Measurements from ENCODE around the gene WFIKKN2.

Gene WFIKKN2

GRCh38 chr17:50834429-50835300, 721 bp upstream of the WFIKKN2 start:
- DNase-seq (ENCODE audit: low read depth in 3 of 3): no peak

DNA sequence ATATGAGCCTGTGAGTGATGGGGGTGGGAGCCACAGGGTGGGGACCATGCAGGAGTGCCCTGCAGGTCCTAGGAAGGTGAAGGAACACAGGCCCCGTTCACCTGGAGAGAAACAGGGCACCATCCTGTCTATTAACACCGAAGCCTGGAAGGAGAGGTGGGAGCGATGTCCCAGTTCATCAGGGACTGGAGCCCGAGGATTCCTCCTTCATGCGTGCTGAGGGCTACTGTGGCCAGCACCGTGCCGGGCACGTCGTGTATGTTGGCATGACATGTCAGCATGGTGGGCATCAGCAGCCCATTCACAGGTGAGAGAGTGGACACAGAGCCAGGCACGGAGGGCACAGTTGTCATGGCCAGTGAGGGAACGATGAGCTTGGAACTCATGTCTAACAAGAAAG, 1.4 kb downstream of the WFIKKN2 start:
- no peak for DNase-seq (ENCODE audit: low read depth in 3 of 3)

DNA sequence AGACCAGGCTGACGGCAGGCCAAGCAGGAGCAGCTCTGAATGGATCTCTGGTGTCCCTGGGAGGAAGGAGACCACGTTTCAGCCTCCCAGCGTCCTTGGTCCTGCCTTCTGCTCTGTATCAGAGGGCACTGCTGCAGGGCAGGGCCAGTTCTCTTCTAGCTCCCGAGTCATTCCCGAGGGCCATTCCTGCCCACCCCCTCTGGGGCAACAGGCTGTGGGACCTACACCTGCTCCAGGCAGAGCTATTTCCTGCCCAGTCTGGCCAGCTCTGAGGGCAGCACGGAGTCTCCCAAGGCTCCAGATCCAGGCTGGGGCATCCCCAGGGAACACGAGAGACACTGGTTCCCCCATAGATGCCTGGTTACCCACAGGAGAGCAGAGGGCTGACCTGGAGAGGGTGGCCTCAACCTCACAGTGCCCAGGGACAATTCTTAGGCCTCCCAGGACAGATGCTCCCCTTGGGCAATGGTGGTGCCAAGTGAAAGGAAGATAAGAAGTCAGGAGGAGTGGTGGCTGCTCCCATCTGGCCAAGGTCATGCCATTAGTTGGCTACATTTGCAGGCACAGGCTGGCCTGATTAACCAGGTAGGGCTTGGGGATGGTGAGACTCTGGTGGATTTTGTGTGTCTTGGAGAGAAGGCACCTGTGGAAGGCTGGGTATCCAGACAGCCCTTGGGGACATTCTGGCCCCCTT, 2.0 kb downstream of the WFIKKN2 start:
- DNase-seq (ENCODE audit: low read depth in 3 of 3): no peak

DNA sequence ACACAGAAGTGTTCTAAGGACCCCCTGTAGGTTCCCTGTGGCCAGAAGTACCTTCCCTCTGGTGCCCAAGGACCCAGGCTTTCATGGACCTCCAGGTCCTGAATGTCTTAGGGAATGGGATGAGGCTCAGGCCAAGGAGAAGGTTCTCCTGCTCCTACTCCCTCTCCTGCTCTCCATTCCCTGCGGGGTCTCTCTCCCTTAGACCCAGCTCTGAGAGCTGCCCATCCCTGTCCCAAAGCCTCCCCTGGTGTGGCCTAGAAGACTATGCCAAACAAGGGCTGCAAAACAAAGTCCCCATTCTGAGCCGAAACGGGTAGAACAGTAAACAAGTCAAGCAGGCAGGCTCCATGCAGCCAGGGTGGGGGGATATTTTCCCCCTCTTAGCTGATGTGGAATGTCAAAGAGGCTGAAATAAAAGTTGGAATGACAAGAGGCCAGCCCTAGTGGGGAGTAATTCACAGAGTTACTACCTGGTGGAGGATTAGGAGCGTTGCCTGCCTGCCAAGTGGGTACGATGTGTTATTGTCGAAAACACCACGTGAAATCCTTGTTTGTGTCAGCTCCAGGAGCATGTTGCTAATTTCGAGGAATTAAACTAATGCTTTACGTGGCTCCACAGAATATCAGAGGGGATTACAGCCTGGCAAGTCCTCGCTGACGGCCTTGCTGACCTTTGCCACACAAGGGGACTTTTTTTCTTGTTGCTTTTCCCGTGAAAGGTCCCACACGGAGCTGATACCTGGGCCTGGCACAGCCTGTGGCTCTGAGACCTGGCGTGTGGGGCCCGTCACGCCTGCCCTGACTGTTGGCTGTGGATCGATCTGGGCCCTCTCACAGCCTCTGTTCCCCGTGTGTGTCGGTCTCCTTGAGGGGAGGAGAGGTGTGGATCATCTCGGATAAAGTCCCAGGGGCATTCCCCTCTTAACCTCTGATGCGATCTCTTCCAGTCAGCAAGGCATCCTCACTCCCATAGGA, 2.9 kb downstream of the WFIKKN2 start:
- no peak for DNase-seq (ENCODE audit: low read depth in 3 of 3)

GRCh38 chr17:50839591-50840310, 4.4 kb downstream of the WFIKKN2 start:
- no peak for DNase-seq (ENCODE audit: low read depth in 3 of 3)

GRCh38 chr17:50840311-50840851, 5.0 kb downstream of the WFIKKN2 start:
- no peak for DNase-seq (ENCODE audit: low read depth in 3 of 3)

- DNase-seq (ENCODE audit: low read depth in 3 of 3): no peak
Measured at GRCh38 chr17:50841277-50841948, 6.0 kb downstream of the WFIKKN2 start.

DNA sequence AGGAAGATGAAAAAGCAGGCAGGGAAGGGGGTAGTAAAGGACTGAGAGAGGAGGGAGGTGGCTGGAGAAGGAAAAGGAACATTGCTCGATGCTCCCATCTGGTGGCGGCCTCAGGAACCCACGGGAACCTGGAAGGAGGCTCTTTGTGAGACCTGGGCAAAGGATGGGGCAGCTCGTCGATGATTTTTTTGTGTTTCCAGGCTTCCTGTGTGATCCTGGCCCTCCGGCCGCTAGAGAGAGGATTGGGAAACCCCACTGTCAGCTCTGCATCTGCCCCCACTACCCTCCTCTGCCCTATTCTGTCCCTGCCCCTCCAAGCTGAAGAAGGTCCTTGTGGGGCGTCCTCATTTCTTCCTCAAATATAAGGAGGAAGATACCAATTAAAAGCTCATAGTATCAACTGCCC, 6.6 kb downstream of the WFIKKN2 start:
- peak in 2 of 3 experiments; percentile 23 to 29 for DNase-seq (ENCODE audit: low read depth in 3 of 3)

DNA sequence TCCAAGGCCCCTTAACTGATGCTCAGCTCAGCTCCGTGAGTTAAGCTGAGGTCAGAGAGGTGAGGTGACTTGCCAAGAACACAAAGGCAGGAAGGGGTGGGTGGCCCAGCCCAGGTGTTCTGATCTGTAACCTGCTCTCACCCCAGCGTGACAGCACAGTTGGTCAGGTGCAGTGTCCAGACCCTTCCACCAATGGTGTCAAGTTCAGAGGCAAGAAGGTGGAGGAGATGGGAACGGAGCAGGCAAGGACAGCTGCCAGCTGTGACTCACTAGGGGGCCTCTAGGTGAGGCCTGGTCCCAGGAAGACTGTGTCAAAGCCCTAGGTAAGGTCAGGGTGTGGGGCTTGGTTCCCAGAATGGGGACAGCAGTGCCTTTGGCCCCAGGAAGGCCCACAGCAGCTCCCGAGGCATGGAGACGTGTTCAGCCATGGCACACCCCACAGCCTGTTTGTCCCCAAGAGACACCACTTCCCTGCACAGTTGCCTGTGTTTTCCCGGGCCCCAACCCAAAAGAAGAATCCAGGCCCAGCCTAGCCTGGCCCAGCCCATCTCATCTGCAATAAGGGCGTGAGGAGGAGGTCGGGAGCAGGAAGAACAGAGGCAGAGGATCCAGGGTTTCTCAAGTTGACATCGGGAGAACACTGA, 7.2 kb downstream of the WFIKKN2 start:
- DNase-seq (ENCODE audit: low read depth in 3 of 3): no peak

- DNase-seq (ENCODE audit: low read depth in 3 of 3): no peak
Measured at GRCh38 chr17:50843150-50843905, 7.9 kb downstream of the WFIKKN2 start.

DNA sequence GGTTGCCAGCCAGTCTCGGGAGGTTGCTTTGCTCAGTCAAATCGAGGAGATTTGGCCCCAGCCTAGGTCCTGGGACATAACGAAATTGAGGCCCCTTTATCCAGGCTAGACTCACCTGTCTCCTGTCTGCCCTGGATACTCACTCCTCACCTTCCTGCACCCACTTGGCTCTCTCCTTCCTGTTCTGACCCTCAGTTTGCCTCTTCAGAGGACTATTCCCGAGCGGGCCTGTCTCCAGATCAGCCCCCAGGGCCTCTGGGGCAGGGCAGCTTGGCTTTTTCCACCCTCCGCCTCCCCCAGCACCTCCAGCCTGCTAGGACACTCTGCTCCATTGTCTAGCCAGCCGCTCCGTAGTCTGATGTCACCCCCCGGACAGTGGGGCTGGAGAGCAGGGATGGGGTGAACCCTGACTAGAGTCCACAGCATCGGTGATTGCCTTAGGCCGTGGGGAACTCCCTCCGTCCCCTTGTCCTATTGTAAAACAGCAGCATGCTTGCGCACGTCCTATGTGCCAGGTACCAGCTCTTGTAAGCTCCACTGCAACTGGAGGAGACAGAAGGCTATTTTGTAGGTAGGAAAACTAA, 8.8 kb downstream of the WFIKKN2 start:
- DNase-seq (ENCODE audit: low read depth in 3 of 3): no peak

DNA sequence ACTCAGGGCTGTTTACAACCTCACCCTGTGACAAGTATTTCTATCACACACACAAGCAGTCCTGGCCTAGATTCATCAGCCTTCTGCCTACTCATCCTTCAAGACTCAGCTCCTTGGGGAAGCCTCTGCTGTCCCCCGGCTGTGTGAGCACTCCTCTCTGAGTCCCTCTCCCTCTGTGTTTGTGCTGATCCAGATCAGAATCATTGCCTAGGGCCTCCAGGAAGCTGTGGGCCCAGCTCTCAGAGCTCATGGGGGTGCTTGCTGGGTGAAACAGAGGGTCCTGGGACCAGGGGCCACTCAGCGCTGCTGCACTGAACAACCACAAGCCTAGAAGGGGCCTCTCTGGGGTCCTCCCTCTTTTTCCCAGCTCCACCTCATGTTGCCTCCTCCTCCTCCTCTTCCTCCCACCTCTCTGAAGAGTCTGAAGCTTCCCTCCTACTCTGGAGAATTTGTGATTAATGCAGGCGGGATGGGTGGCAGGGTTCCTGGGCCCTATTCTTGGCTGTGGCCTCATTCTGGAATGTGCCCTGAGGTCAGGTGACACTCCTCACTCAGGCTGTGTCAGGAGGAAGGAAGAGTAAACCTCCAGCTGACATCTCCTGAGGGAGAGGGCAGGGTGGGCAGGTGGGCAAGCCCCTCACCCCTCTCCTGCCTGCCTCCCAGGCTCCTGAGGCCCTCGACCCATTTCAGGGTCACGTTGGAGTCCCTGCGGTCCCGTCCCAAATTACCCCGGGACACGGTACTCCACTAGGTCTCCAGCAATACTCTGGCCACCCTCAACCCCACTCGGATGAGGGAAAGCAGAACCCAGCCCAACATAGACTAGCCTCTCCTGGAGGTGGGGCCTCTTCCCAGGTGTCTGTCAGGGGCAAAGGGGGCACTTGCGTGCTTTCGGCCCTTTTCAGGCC, 10.1 kb downstream of the WFIKKN2 start:
- DNase-seq (ENCODE audit: low read depth in 3 of 3): no peak

DNA sequence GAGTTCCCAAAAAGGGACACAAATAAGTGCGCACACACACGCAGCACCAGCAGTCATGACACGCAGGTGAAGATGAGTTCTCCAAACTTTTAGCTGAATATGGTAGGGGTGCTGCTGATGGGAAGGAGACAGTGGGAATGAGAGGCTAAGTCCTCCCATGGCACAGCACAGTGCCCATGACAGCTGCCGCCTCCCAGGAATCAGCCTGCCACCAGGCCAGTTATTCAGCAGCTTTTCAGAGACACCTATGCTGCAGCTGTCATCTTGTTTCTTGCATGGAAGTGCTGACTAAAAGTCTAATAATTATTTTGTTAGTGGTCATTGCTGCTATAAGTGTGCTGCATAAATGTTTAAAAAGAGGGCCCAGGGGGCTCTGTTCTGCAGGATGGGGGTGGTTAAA, 12.2 kb downstream of the WFIKKN2 start:
- DNase-seq (ENCODE audit: low read depth in 3 of 3): no peak

DNA sequence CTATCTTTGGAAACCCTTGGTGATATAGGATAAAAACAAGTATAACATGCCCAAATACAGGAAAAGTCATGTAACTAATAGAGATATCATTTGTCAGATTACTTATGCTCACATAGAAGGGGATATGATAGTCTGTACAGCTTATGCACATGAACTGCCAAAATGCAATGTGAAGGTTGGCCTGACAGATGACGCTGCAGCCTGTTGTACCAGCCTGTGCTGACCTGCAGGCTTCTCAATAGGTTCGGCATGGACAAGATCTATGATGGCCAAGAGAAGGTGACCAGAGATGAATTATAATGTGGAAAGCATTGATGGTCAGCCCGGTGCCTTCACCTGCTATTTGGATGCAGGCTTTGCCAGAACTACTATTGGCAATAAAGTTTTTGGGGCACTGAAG, 12.7 kb downstream of the WFIKKN2 start:
- DNase-seq (ENCODE audit: low read depth in 3 of 3): no peak

DNA sequence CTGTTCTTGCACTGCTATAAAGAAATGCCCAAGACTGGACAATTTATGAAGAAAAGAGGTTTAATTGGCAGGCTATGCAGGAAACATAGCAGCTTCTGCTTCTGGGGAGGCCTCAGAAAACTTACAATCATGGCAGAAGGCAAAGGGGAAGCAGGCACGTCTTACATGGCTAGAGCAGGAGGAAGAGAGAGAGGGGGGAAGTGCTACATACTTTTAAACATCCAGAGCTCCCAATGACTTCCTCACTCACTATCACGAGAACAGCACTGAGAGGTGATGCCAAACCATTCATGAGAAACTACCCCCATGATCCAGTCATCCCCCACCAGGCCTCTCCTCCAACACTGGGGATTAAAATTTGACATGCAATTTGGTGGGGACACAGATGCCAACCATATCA, 13.3 kb downstream of the WFIKKN2 start:
- DNase-seq (ENCODE audit: low read depth in 3 of 3): no peak

GRCh38 chr17:50850640-50851039, 15.3 kb downstream of the WFIKKN2 start:
- no peak for DNase-seq (ENCODE audit: low read depth in 3 of 3)

DNA sequence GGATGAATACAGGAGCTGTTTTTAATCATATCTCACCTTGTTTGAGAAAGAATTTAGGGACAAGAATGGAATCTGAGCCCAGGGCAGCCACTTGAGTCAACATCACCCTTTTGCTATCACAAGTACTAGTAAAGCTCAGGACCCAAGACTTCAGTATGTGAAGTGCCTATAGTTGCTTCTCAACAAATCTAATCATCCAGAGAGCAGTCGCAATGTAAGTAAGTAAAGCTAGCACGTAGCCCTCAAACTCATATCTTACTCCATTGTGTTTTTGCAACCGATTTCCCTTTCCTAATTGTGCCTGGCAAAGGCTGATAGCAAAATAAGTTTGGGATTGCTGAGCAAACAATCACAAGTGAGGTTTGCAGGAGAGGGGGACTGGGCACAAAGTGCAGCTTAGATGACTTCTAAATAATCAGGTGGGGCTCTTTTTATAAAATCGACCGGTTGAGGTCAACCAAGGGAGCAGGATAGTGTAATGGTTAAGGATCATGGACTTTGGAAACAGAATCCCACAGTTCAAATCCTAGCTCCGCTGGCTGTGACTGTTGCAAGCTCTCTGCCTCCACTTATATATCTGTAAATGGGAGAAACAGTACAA, 17.7 kb downstream of the WFIKKN2 start:
- DNase-seq (ENCODE audit: low read depth in 3 of 3): no peak

Measured in stimulated activated CD4-positive, alpha-beta T cell treated with anti-CD3 and anti-CD28 coated beads, TNF-alpha, amount 100 ng/mL, for 4 hours (primary cell).